ENCODE results near the gene PPP6R2. TPM values are rescaled to one million over a fixed set of nuclear protein-coding genes. Genes with fewer than 3 reads are reported as not detected.
"Not testable (repeated sequence)": the region's sequence is repeated elsewhere in the genome, so short reads cannot be mapped to it uniquely, and the experiment has no call there.

PPP6R2 gene
- total and polyA plus RNA-seq, 2 of the 8 experiments (the other 6 are each of a cell fraction or from before 2014, with no cell fraction given) = 25.0 to 32.2 TPM

- H3K4me3 ChIP-seq (ENCODE audit: extremely low read depth in 1 of 4, insufficient read depth in 2 of 4, low read depth in 3 of 4, low read length in 4 of 4); H3K23me2 ChIP-seq (ENCODE audit: low read depth, low read length); H4K5ac ChIP-seq (ENCODE audit: insufficient read length, low read depth, low read length); H2AK5ac ChIP-seq (ENCODE audit: low read depth, low read length); H3K4me2 ChIP-seq (ENCODE audit: insufficient read depth in 1 of 2, low read depth in 2 of 2, low read length in 2 of 2); H3K14ac ChIP-seq (ENCODE audit: insufficient read length); H3K9ac ChIP-seq (replicated peaks in 1 of 4; ENCODE audit: extremely low read depth in 1 of 4, low read depth in 3 of 4, low read length in 3 of 4); CTCF ChIA-PET (ENCODE audit: partially characterized antibody); H2AFZ ChIP-seq (ENCODE audit: low read length); H4K91ac ChIP-seq (replicated peaks; ENCODE audit: insufficient read length, low read length); H3K9me3 ChIP-seq (ENCODE audit: insufficient read depth in 2 of 2, low read depth in 1 of 2, low read length in 1 of 2); H4K8ac ChIP-seq (ENCODE audit: extremely low read depth, insufficient read depth, low read length); H3K27ac ChIP-seq (ENCODE audit: low read depth, low read length); POLR2A ChIA-PET (ENCODE audit: partially characterized antibody); H3K79me1 ChIP-seq (ENCODE audit: low read depth, low read length); H2BK15ac ChIP-seq (ENCODE audit: low read length); H2BK5ac ChIP-seq (ENCODE audit: low read depth, low read length); H3K23ac ChIP-seq (ENCODE audit: insufficient read length); H3K18ac ChIP-seq (ENCODE audit: extremely low read depth, low read length); H2BK12ac ChIP-seq (ENCODE audit: low read depth, low read length); FAIRE-seq; H3K79me2 ChIP-seq (ENCODE audit: control insufficient read depth in 1 of 2, insufficient read depth in 2 of 2, low read length in 2 of 2); H3K56ac ChIP-seq (replicated peaks; ENCODE audit: insufficient read length, low read depth, low read length); H3K27me3 ChIP-seq (replicated peaks in 1 of 4; ENCODE audit: control insufficient read depth in 3 of 4, extremely low read depth in 1 of 4, insufficient read depth in 3 of 4, low read length in 3 of 4); H2BK120ac ChIP-seq (replicated peaks; ENCODE audit: low read depth, low read length); H2BK20ac ChIP-seq (ENCODE audit: low read length); H3K4me1 ChIP-seq (replicated peaks in 1 of 4; ENCODE audit: control insufficient read depth in 3 of 4, insufficient read depth in 4 of 4, low read length in 3 of 4); H3K4ac ChIP-seq (replicated peaks; ENCODE audit: insufficient read length, low read depth, low read length); DNase-seq (ENCODE audit: low read depth in 1 of 2, low spot score in 2 of 2); H4K20me1 ChIP-seq (replicated peaks in 1 of 2; ENCODE audit: control insufficient read depth in 1 of 2, insufficient read depth in 2 of 2, low read length in 2 of 2): not testable (repeated sequence)
- peaks cover 11 to 39% (median 21%) of the 10 kb centered on the region in 4 experiments for H3K36me3 ChIP-seq (ENCODE audit: control insufficient read depth in 2 of 4, insufficient read depth in 4 of 4, low read length in 3 of 4)
- 88% methylated on average over 9 of the region's 24 CpGs; no CpG with 5 or more reads in 1 of the 2 experiments for WGBS, 2 experiments (ENCODE audit: extremely low coverage in 1 of 2, insufficient coverage in 1 of 2, insufficient read length in 1 of 2, insufficient replicate concordance in 2 of 2, low coverage in 1 of 2, low lambda C conversion rate in 2 of 2, missing lambda C conversion rate in 1 of 2)
These were observed 89.9 kb downstream of the PPP6R2 start for GRCh38 chr22:50432877-50433510.
